Chondrocyte (in vitro differentiated cells): ENCODE data around the gene DUSP28. TPM values are rescaled to one million over a fixed set of nuclear protein-coding genes. Genes with fewer than 3 reads are reported as not detected.

Experiments used
- DNase-seq: peaks from one replicate; pipeline ENCODE4 v3.0.0; 2021; ENCODE audit warnings: mixed read lengths, low spot score
- H3K27ac Mint-ChIP-seq: one replicate; pipeline ENCODE4 v1.8.0; 2021; ENCODE audit warnings: mild to moderate bottlenecking, moderate library complexity, mixed read lengths; ENCODE audit not compliant: unreplicated experiment
- H3K27me3 Mint-ChIP-seq: 2 replicates; pipeline ENCODE4 v1.8.0; 2021; ENCODE audit warnings: low read depth, mixed read lengths
- H3K36me3 Mint-ChIP-seq: 2 replicates; pipeline ENCODE4 v1.8.0; 2021; ENCODE audit warnings: low read depth, mixed read lengths
- H3K4me1 Mint-ChIP-seq: 2 replicates; pipeline ENCODE4 v1.8.0; 2021; ENCODE audit warnings: low read depth, mild to moderate bottlenecking, mixed read lengths
- H3K4me3 Mint-ChIP-seq: one replicate; pipeline ENCODE4 v1.8.0; 2021; ENCODE audit warnings: mild to moderate bottlenecking, moderate library complexity, mixed read lengths; ENCODE audit not compliant: unreplicated experiment
- H3K9me3 Mint-ChIP-seq: 2 replicates; pipeline ENCODE4 v1.8.0; 2021; ENCODE audit warnings: low read depth, mixed read lengths
- total RNA-seq: library from RNA; stranded (reverse); gene quantifications from 3 replicates; pipeline ENCODE4 v1.2.1, GENCODE V29; 2021
- TF ChIP-seq, protein P1 (sequence below): fragments of 200-600 bp; sonication (generic); IDR thresholded peaks from 2 replicates; pipeline ENCODE4 v1.5.0; 2021; ENCODE audit warnings: antibody characterized with exemption, mild to moderate bottlenecking, moderate library complexity

The DUSP28 gene
- total RNA-seq, 1 donor from 2014 or later = 3.7 TPM

DNA sequence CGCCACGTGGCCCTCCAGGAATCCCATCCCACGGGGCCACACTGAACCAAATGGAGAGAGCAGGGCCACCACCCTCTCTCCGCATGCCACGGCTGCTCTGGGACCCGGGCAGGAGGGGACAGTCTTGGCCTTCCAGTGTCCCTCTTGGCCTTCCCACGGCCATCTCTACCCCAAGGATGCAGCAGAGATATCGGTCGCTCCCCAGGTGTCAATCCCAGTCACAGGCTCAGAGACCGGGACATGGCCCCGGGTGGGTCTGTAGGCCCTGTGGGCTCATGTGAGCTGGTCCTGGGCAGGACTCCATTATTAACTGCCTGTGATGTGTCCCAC lies 41.6 kb downstream of the DUSP28 start:
- H3K4me3 Mint-ChIP-seq = no peak overlapping the region
- H3K27me3 Mint-ChIP-seq = no peaks in the 10 kb centered on the region
- no peaks in the 10 kb centered on the region for H3K9me3 Mint-ChIP-seq
- DNase-seq = peak; percentile 77
- H3K36me3 Mint-ChIP-seq = peaks cover 2% of the 10 kb centered on the region
- H3K27ac Mint-ChIP-seq = no peak overlapping the region
- TF ChIP-seq, protein P1, sequence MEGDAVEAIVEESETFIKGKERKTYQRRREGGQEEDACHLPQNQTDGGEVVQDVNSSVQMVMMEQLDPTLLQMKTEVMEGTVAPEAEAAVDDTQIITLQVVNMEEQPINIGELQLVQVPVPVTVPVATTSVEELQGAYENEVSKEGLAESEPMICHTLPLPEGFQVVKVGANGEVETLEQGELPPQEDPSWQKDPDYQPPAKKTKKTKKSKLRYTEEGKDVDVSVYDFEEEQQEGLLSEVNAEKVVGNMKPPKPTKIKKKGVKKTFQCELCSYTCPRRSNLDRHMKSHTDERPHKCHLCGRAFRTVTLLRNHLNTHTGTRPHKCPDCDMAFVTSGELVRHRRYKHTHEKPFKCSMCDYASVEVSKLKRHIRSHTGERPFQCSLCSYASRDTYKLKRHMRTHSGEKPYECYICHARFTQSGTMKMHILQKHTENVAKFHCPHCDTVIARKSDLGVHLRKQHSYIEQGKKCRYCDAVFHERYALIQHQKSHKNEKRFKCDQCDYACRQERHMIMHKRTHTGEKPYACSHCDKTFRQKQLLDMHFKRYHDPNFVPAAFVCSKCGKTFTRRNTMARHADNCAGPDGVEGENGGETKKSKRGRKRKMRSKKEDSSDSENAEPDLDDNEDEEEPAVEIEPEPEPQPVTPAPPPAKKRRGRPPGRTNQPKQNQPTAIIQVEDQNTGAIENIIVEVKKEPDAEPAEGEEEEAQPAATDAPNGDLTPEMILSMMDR = no peak
- peaks cover 3% of the 10 kb centered on the region for H3K4me1 Mint-ChIP-seq

DNA sequence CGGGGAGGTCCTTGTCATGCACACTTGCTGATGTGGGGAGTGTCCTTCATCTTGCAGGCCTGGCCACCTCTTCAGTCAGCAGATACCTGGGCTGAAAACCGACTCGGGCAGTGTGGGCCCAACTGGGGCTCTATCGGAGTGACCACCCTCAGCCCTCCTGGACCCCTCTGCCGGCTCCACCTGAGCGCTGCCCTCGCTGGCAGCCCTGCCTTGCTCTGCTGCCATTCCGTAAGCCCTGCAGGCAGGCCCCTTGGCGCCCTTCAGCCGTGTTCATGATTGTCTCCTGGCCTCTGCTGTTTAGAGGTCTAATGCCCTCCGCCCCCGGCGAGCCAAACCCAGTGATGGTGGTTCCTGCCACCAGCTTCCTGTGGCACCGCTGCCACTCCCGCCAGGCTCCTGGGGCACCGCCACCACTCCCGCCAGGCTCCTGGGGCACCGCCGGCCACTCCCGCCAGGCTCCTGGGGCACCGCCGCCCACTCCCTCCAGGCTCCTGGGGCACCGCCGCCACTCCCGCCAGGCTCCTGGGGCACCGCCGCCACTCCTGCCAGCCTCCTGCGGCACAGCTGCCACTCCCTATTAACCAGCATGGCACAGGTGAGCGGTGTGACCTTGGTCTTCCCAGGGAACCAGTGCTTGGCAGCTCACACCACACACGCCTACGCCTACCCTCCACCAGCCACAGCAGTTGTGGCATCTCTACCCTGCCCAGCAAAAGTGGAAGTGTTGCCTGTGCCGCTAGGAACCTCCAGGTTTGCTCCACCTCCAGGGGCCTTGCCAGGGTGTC lies 42.3 kb downstream of the DUSP28 start:
- no peaks in the 10 kb centered on the region for H3K27me3 Mint-ChIP-seq
- no peak overlapping the region for H3K27ac Mint-ChIP-seq
- peak; percentile 85 for DNase-seq
- H3K4me1 Mint-ChIP-seq = peaks cover 3% of the 10 kb centered on the region
- peaks cover 2% of the 10 kb centered on the region for H3K36me3 Mint-ChIP-seq
- TF ChIP-seq, protein P1 = no peak
- no peaks in the 10 kb centered on the region for H3K9me3 Mint-ChIP-seq
- H3K4me3 Mint-ChIP-seq = no peak overlapping the region

DNA sequence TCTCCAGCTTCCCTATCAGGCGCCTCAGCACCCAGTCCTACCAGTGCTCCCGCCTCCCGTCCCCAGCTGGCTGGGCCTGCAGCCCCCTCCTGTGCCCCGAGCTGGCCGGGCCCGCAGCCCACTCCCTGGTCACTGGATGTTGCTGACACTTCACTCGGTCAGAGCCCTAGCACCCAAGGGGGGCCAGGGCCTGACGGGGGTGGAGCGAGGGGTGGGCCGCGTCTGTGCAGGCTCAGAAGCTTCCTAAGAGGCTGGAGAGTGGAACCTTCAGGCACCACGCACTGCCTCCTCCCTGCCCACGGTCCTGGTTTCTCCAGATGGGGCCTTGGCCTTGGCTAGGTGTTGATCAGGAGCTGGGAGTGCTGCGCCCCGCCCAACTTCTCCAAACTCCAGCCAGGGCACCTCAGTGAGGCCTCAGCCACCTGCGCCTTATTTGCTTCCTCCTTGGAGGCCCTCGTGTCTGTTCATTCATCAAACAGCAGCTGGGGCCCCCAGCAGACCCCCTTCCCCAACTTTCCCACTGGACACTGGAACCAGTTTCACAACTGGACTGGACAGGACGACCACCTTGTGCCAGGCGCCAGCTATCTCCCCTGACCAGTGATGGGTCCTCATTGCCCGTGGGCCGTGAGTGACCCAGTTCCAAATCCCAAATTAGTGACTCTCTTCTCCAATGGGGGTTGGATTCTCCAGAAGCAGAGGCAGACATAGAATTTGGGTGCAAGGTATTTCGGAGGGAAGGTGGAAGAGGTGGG lies 43.1 kb downstream of the DUSP28 start:
- TF ChIP-seq, protein P1 = no peak
- peak; percentile 82 for DNase-seq
- H3K9me3 Mint-ChIP-seq = no peaks in the 10 kb centered on the region
- peaks cover 3% of the 10 kb centered on the region for H3K4me1 Mint-ChIP-seq
- H3K27me3 Mint-ChIP-seq = no peaks in the 10 kb centered on the region
- peaks cover 2% of the 10 kb centered on the region for H3K36me3 Mint-ChIP-seq
- no peak overlapping the region for H3K4me3 Mint-ChIP-seq
- no peak overlapping the region for H3K27ac Mint-ChIP-seq

DNA sequence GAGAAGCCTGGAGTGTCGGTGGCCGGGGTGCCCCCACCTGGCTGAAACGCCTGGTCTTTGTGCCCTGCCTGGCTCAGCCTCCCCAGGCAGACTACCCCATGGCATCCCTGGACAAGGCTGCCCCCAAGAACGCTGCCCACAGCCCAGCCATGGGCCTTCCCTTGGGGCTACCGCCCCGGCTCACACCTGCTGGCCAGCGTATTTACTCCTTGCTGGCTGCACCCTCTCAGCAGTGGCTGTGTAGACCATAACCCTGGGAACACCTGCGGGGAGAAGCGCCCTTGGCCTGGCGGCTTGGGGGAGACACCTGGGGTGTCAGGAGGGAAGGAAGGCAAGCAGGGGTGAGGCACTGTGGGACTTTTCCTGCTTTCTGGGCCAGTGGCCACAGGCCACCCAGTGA lies 43.7 kb downstream of the DUSP28 start:
- H3K36me3 Mint-ChIP-seq = peaks cover 2% of the 10 kb centered on the region
- peak; percentile 81 for DNase-seq
- TF ChIP-seq, protein P1 = no peak
- no peak overlapping the region for H3K4me3 Mint-ChIP-seq
- H3K4me1 Mint-ChIP-seq = peaks cover 3% of the 10 kb centered on the region
- H3K27ac Mint-ChIP-seq = no peak overlapping the region
- no peaks in the 10 kb centered on the region for H3K27me3 Mint-ChIP-seq
- no peaks in the 10 kb centered on the region for H3K9me3 Mint-ChIP-seq

DNA sequence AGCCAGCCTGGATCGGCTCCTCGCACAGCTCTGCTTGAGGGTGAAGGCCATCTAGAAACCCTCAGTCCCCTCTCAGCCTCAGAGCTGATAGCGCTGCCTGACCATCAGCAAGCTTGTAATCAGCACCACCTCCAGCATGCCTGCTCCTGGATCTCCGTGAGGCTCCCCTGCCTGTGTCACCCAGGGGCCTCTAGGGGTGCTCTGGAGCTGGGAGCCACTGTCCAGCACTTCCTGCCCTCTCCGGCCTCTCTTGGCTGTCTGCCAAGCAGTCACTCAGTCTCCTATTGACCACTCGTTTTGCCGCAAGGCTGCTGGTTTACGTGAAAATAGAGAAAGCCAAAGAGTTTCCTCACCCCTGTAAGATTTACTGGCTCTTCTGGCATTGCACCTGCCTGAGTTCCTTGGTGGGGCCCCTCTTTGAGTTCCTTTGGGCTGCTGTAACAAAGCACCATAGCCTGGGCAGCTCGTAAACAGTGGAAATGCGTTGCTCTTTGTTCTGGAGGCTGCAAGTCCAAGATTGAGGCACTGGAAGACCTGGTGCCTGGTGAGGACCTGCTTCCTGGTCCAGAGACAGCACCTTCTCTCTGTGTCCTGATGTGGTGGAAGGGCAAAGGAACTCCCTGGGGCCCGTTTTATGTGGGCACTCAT lies 44.3 kb downstream of the DUSP28 start:
- Mint-ChIP-seq H3K4me1 (peaks cover 3% of the 10 kb centered on the region), H3K4me3 (no peak overlapping the region), H3K9me3 (no peaks in the 10 kb centered on the region), H3K27ac (no peak overlapping the region), H3K27me3 (no peaks in the 10 kb centered on the region), H3K36me3 (peaks cover 2% of the 10 kb centered on the region)
- DNase-seq = peak; percentile 75
- TF ChIP-seq, protein P1 = peak; percentile 74
